Measurements from ENCODE around the gene HYOU1. TPM values are rescaled to one million over a fixed set of nuclear protein-coding genes. Genes with fewer than 3 reads are reported as not detected.
A peak's percentile ranks its signal among the peaks of the same experiment; 100 is the strongest.

The HYOU1 gene
- polyA plus RNA-seq, 1 of the 3 experiments (the other 2 are of a cell fraction): 90.8 TPM

GRCh38 chr11:119044708-119045107 is 12.3 kb downstream of the HYOU1 start:
- H3K36me3 ChIP-seq (replicated peaks in 1 of 2; ENCODE audit: control insufficient read depth in 1 of 2, insufficient read depth in 2 of 2, low read length in 1 of 2): peaks cover 6 to 39% of the 10 kb centered on the region in 2 experiments
- ChIA-PET POLR2A (interaction anchor here (3.1 kb wide), 1 partner anchor 11 kb away, joined by 12 read pairs; no protein-coding TSS in a partner anchor), CTCF (interaction anchor here (0.6 to 1.2 kb wide), 3 partner anchors 10 to 20 kb away, joined by 3 read pairs; no protein-coding TSS in a partner anchor)
- H3K79me2 ChIP-seq (ENCODE audit: insufficient read depth): no peaks in the 10 kb centered on the region
- H2AFZ ChIP-seq (ENCODE audit: low read depth): no peak overlapping the region
- no peaks in the 10 kb centered on the region for H3K27me3 ChIP-seq (ENCODE audit: insufficient read depth)
- no peaks in the 10 kb centered on the region for H3F3A ChIP-seq (replicated peaks; ENCODE audit: insufficient read depth)
- H4K20me1 ChIP-seq (ENCODE audit: insufficient read depth): no peaks in the 10 kb centered on the region
- DNase-seq: peak; percentile 42
- TF ChIP-seq YY1 (IDR thresholded peaks at IDR 0.05; ENCODE audit: low read depth) (no peak), CTCF (IDR thresholded peaks at IDR 0.05) (peak; percentile 35)
- H3K4me2 ChIP-seq: no peak overlapping the region
- no peaks in the 10 kb centered on the region for H3K9me2 ChIP-seq
- H3K9me3 ChIP-seq: no peaks in the 10 kb centered on the region
- WGBS (ENCODE audit: low lambda C conversion rate): 79% methylated on average over 6 of the region's 6 CpGs
- H3K4me1 ChIP-seq (ENCODE audit: control insufficient read depth in 1 of 2, insufficient read depth in 2 of 2, low read depth in 1 of 2, low read length in 1 of 2): no peaks in the 10 kb centered on the region
- no peak overlapping the region for H3K27ac ChIP-seq (ENCODE audit: low read depth in 2 of 2, low read length in 1 of 2)
- H3K9ac ChIP-seq: no peak overlapping the region
- H3K4me3 ChIP-seq (ENCODE audit: low read depth in 2 of 2, low read length in 1 of 2): no peak overlapping the region

GRCh38 chr11:119042927-119043326 is 14.1 kb downstream of the HYOU1 start:
- ChIA-PET CTCF (interaction anchor here (1.1 to 1.6 kb wide), 3 partner anchors 13 to 24 kb away, joined by 3 read pairs; partner anchors contain the start of genes SLC37A4 and TRAPPC4), POLR2A (interaction anchor here (1.0 to 2.4 kb wide), 4 partner anchors 9 to 25 kb away, joined by 3 to 9 read pairs (median 4); partner anchors contain the start of gene VPS11)
- 94% methylated on average over 9 of the region's 9 CpGs for WGBS (ENCODE audit: low lambda C conversion rate)
- TF ChIP-seq EP300 (IDR thresholded peaks at IDR 0.05; ENCODE audit: borderline replicate concordance in 1 of 2, low read depth in 1 of 2, low read length in 1 of 2) (no peak), GATA2 (CRISPR knock-in tag; IDR thresholded peaks at IDR 0.05) (no peak), CHD2 (IDR thresholded peaks at IDR 0.05; ENCODE audit: low read length, partially characterized antibody) (no peak), MEF2A (IDR thresholded peaks at IDR 0.05; ENCODE audit: borderline replicate concordance, low read depth) (no peak), REST (IDR thresholded peaks at IDR 0.05; ENCODE audit: low read depth, low read length) (no peak), MXI1 (IDR thresholded peaks at IDR 0.05; ENCODE audit: low read depth, low read length) (no peak), RXRA (IDR thresholded peaks at IDR 0.05; ENCODE audit: borderline replicate concordance, low read depth) (no peak), CTCF (IDR thresholded peaks at IDR 0.05) (no peak), ZBTB33 (IDR thresholded peaks at IDR 0.05; ENCODE audit: borderline replicate concordance, low read depth) (no peak), RFX5 (IDR thresholded peaks at IDR 0.05; ENCODE audit: low read length) (no peak), MAX (IDR thresholded peaks at IDR 0.05; ENCODE audit: low read depth) (no peak), FOSL2 (IDR thresholded peaks at IDR 0.05; ENCODE audit: borderline replicate concordance, low read depth) (no peak), PBX3 (IDR thresholded peaks at IDR 0.05) (no peak), TCF12 (IDR thresholded peaks at IDR 0.05) (no peak)

More at GRCh38 chr11:119042927-119043326, 14.1 kb downstream of the HYOU1 start:
- Histone ChIP-seq H3K4me1 (ENCODE audit: control insufficient read depth in 1 of 2, insufficient read depth in 2 of 2, low read depth in 1 of 2, low read length in 1 of 2) (no peaks in the 10 kb centered on the region), H3K27me3 (ENCODE audit: insufficient read depth) (no peaks in the 10 kb centered on the region), H3K9me2 (no peaks in the 10 kb centered on the region), H3K36me3 (replicated peaks in 1 of 2; ENCODE audit: control insufficient read depth in 1 of 2, insufficient read depth in 2 of 2, low read length in 1 of 2) (peaks cover 3 to 21% of the 10 kb centered on the region in 2 experiments), H3F3A (replicated peaks; ENCODE audit: insufficient read depth) (no peaks in the 10 kb centered on the region), H2AFZ (ENCODE audit: low read depth) (no peak overlapping the region), H3K27ac (ENCODE audit: low read depth in 2 of 2, low read length in 1 of 2) (no peak overlapping the region), H3K9ac (no peak overlapping the region), H4K20me1 (ENCODE audit: insufficient read depth) (no peaks in the 10 kb centered on the region), H3K4me3 (ENCODE audit: low read depth in 2 of 2, low read length in 1 of 2) (no peak overlapping the region), H3K79me2 (ENCODE audit: insufficient read depth) (no peaks in the 10 kb centered on the region), H3K9me3 (no peaks in the 10 kb centered on the region), H3K4me2 (no peak overlapping the region)
- DNase-seq: no peak
